Measurements from ENCODE around the gene JDP2. TPM values are rescaled to one million over a fixed set of nuclear protein-coding genes. Genes with fewer than 3 reads are reported as not detected.
A peak's percentile ranks its signal among the peaks of the same experiment; 100 is the strongest.

JDP2 gene
- total RNA-seq, 1 donor from 2014 or later, result 13.4 TPM

DNA sequence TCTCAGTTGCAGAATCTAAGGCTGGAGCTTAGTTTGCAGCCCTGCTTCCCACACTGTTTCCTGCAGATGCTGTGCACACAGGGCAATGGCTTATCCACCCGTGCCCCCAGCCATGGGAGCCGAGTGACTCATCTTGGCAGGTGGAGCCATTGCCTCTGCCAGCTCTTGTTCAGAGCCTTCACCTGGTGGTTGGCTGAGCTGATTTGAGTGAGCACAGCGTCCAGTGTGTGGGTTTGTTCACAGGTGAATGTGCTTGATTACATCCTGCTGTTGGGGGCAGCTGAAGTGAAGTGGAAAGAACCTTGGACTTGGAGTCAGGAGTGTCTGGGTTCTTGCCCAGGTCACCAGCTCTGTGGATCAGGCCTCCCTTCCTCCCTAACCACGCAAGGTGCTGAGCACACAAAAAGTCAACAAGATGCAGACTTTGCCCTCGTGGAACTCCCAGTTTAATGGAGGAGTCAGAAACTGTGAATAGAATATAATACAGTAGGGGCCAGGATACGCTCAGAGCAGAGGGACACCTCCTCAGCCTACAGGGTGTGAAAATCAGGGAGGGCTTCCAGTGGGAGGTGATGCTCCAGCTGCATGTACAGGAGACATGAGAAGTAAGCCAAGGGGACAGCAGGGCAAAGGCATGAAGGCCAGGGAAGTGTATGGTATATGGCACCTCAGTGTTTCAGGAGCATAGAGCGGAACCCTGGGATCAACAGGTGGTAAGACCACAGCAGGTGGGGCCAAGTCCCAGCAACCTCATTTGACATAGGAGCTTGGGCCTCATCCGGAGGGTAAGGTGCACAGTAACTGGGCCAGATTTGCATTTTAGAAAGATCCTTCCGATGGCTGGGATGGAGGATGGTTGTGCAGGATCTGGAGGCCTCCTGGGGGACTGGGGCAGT lies 22.8 kb downstream of the JDP2 start:
- intact Hi-C loops (cut with DNase I), result no loop called here
- DNase-seq (ENCODE audit: low spot score), result no peak

DNA sequence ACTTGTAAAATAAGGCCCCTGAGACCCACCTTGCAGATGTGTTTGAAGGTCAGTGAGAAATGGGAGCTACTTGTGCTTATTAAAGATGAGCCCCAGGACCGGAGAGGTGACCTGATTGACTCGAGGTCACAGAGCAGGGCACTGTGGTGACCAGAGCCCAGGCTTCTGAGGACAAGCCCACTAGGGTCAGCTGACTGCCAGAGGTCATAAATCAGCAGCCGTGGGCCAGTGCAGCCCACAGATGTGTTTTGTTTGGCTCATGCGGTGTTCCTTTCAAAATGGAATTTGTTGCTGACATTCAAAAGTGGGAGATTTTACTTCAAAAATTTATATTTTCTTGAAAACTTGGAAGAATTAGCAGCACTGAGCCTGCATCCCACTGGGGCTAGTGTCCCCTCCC lies 24.5 kb downstream of the JDP2 start:
- intact Hi-C loops (cut with DNase I), result no loop called here
- no peak for DNase-seq (ENCODE audit: low spot score)

DNA sequence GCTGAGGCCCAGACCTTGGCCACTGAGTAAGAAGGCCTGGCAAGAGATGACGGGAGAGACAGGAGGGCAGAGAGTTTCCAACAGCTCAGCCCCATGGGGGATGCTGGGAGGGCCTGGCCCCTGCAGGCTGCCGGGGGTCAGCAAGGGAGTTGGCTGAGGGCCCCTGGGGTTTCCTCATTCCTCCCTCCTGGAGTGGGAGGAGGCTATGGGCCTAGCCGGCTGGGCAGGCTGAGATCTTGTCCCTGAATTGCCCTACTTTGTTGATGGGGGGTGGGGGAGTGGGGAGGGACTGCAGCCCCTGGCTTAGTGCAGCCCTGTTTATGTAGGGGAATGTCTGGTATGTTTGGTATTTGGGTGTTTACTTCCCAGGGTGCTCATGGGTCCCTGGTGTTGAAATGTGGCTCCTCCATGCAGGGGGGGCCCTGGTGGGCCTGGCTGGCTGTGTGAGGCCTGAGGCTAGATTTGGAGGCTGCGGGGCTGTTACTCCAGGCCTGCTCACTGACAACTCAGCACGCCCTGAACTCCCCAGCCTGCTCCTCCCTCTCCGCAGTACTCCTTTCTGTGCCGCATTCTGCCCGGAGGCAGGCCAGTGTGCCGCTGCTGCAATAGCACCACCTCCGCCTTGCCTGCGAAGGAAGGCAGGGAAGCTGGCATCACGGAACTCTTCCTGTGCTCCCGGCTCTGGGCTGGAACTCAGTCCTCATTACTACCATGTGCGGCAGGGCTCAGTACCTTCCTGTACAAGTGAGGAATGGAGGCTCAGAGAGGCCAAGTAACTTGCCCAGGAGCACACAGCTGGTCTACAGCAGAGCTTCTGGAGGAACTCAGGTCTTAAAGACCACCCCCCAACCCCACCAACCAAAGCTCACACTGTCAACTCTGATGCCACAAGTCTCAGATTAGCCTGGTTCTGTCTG lies 25.3 kb downstream of the JDP2 start:
- intact Hi-C loops (cut with DNase I), result no loop called here
- DNase-seq (ENCODE audit: low spot score), result no peak

DNA sequence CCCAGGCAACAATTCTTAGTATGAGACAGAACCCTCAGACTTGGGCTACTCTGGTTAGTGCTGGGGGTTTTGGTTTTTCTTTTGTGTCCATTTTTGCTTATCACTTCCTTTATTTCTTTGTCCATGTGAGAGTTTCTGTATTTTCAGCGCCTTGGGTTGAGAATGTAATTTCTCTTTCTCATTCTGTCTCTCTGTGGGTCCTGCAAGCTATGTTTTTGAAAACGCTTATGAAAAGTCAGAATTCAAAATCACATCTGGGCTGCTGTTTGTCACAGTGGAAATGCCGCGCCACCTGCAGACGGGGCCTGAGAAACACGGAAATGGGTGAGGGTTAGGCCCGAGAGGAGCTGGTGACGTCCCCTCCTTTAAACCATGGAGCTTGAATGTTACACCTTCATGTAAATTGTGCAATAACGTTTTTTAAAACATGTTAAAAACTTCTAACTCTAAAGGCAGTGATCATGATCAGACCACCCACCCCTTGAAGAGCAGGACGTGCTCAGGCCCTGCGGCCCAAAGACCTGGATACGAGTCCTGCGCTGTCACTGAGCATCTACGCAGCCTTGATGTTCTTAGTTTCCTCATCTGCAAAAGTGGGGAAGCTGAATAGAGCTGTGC lies 26.1 kb downstream of the JDP2 start:
- intact Hi-C loops (cut with DNase I), result no loop called here
- DNase-seq (ENCODE audit: low spot score), result no peak

DNA sequence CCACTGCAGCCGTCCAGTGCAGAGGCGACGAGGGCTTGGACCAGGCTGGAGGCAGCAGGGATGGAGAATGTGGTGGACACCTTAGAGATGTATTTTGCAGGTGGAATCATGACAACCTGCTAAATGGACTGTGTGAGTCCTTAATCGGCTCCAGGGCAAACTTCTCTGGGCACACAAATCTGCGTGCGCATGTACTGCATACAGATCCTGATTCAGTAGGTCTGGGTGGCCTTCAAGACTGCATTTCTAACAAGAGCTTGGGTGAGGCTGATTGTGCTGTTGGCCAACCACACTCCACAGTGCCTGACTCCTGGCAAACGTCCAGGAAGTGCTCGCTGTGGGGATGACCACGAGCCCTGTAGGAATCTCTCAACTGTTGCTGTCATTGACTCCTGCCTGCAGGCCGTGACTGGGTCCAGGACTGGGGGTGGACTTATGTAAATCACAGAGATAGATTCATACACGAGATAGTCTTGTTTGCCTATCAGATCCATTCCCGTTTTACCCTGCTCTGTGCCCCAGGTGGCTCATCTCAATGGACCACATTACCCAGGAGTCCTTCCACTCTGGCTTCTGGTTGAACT lies 27.2 kb downstream of the JDP2 start:
- intact Hi-C loops (cut with DNase I), result no loop called here
- DNase-seq (ENCODE audit: low spot score), result peak; percentile 80

DNA sequence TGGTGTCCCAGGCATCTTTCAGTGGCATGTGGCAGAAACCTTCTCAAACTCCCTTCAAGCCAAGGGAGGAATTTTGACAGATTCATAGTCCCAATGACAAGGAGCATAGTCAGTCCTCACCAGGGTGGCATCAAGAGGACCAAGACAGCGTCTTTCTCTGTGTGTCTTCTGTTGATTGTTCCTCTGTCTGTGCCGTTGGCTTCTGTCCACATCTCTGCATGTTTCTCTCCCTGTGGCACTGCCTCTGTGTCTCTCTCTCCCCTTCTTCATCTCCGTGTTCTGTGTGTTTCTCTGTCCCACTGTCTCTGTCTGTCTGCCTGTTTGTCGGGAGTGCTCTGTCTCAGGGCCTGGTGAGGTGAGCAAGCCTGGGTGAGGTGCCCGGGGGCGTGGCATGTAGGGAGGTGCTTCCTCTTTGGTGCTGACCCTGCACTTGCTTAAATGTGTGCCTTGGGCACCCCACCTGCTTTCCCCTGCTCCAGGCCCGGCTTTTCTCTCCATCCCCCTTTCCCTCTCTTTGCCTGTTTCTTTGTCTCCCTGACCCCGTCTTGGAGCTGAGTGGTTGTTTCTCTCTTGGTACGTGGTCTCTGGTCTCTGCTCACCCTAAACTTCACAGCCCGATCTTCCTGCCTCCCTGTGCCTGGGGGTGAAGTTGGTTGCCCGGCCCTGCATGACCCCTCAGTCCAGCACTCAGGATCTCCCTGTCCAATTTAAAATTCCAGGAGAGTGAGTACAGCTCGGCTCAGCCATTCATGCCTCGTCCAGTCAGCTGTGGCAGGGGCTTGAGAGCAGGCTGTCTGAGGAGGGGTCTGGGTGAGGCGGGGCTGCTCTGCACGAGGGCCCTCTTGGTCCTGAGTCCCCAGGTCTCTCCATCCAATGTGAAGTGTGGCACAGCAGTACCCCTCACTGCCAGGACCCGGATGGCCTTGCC lies 28.5 kb downstream of the JDP2 start:
- DNase-seq (ENCODE audit: low spot score), result peak; percentile 91
- intact Hi-C loops (cut with DNase I), result no loop called here

DNA sequence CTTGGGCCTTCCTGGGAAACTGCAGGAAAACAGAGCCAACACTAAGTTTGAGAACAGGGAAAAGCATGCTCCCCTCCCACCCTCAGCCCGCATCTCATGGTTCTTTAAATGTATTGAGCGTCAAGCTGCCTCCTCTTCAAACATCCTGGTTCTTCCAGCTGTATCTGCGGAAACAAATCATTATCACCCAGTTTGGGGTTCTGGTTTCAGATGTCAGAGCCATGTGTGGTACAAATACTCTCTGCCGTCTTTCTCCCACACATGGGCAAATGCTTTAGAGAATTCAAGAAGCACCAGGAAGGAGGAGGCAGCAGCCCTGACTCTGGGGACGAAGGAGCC lies 29.1 kb downstream of the JDP2 start:
- intact Hi-C loops (cut with DNase I), result no loop called here

DNA sequence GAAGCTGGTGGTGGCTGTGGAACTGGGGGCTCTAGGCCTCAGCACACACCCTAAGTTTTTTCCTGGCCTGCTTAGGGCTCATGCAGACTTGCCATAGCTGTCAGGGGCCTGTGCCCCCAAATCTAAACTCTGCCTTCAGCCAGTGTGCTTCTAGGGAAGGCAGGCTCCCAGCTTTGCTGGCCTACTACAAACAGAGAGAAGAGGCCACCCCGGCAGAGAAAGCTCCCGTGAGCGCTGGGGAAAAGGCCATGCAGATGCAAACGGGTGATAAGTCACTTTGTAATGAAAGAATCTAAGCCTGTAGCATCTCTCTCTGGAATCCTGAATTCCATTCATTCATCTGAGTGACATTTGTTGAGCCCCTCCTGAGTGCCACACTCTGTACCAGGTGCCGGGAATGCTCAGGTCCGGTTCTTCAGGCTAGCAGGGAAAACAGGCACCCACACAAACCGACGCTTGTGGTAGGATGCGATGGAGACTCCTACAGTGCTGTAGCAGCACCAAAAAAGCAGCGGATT lies 29.9 kb downstream of the JDP2 start:
- intact Hi-C loops (cut with DNase I), result no loop called here
- no peak for DNase-seq (ENCODE audit: low spot score)

More for the DNA sequence above, 29.1 kb downstream of the JDP2 start:
- DNase-seq (ENCODE audit: low spot score), result no peak

DNA sequence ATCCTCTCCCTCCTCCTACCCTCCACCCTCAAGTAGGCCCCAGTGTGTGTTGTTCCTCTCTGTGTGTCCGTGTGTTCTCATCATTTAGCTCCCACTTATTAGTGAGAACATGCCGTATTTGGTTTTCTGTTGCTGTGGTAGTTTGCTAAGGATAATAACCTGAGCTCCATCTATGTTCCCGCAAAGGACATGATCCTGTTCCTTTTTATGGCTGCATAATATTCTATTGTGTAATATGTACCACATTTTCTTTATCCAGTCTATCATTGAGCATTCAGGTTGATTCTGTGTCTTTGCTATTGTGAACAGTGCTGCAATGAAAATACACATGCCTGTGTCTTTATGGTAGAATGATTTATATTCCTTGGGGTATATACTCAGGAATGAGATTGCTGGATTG lies 30.5 kb downstream of the JDP2 start:
- no peak for DNase-seq (ENCODE audit: low spot score)
- intact Hi-C loops (cut with DNase I), result no loop called here

DNA sequence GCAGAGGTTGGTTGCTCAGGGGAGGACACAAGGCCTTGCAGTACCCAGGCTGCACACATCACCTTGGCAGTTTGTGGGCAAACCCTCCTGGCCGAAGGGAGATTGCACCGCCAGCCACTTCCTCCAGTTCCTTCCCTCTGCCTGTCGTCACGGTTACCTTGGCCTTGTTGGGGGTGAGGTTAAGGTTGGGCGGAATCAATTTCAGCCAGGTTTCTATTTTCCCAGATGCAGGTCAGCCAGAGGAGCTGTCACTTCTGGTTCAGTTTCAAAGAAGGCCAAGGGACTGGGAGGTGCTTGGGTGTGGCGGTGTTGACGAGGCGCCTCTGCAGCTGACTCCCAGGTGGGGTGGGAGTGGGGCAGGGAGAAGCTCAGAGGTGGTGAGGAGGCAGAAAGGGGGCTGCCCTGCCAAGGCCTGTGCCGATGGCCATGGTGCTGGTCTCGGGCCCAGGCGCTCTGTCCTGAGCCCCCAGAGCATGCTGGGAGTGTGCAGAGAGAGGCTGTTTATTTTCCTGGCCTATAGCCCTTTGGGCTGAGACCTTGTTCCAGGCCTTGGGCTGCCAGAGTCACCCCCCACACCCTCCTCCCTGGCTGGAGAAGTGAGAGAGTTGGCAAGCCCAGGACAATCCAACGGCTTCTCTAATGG lies 31.4 kb downstream of the JDP2 start:
- intact Hi-C loops (cut with DNase I), result no loop called here
- DNase-seq (ENCODE audit: low spot score), result peak; percentile 85

DNA sequence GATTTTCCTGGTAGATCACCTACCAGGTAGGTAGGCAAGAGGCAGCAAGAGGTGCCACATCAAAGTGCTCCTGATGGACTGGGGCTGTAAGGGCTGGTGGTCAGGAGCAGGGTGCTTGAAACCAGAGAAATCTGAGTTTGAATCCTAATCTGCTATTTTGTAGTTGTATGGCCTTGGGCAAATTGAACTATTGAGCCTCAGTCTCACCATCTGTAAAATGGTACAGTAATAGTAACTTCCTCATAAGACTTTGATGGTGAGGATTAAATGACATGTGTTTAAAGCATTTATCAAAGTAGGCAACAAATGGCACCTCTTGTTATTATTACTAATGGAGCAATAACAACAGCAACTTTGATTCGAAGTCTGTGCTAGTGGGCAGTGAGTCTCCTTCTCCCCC lies 32.0 kb downstream of the JDP2 start:
- DNase-seq (ENCODE audit: low spot score), result no peak
- intact Hi-C loops (cut with DNase I), result no loop called here

DNA sequence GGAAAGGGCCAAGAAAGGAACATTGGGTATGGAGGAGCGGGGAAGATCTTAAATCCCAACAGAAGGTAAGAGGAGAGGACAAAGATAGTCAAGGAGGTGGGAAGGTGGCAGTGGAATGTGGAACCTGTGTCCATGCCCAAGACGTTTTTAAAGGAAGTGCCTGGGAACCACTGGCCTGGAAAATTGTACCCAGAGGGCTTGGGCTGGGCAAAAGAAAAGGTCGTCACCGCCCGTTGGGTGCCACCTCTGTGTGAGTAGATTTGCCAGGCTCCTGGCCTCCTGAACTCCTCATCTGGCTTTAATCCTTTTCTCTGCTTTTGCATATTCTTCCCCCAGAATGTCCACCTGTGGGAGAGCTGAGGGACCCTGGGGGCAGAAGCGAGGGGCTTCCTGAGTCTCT lies 32.6 kb downstream of the JDP2 start:
- no peak for DNase-seq (ENCODE audit: low spot score)
- intact Hi-C loops (cut with DNase I), result no loop called here

DNA sequence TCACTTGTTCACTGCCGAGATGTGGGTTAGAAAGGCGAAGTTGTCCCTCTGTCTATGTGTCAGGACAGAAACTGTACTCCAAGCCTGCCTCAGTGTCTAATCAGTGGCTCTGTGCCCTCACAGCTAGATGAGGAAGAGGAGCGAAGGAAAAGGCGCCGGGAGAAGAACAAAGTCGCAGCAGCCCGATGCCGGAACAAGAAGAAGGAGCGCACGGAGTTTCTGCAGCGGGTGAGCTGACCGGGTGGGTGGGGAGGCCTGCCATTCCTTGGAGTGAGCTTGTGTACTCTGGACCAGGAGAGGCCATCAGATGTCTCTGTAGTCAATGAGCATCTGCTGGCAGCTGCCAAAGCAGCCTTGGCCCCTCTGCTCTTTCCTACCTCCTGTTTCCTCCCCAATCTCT lies 33.5 kb downstream of the JDP2 start:
- intact Hi-C loops (cut with DNase I), result no loop called here

DNA sequence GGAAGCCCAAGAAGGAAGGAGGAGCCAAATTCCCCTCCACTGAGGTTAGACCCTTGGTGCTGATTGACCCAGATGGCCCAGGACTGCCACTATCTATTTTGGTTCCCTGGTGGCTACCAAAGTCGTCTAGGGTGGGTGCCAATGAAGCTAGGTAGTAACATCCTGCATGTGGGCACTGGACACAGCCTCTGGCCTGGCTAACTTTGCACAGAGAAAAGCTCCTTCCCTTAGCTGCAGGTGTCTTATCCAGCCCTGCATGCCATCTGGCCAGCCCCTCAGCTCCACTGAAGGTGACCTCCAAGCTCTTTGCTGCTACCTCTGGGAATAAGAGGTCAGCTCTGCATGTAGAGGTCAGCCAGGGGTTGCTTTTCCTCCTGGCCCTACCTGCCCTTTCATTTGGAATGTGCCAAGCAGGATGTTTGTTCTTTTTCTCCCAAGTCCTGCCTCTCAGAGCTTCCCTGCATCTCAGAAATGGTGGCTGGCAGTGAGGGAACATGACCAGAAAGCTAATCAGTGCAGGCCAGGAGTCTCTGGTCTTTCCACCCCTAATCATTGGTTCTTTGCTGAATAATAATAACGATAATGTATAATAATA lies 34.0 kb downstream of the JDP2 start:
- intact Hi-C loops (cut with DNase I), result no loop called here

More for the DNA sequence above, 33.5 kb downstream of the JDP2 start:
- peak; percentile 72 for DNase-seq (ENCODE audit: low spot score)

DNA sequence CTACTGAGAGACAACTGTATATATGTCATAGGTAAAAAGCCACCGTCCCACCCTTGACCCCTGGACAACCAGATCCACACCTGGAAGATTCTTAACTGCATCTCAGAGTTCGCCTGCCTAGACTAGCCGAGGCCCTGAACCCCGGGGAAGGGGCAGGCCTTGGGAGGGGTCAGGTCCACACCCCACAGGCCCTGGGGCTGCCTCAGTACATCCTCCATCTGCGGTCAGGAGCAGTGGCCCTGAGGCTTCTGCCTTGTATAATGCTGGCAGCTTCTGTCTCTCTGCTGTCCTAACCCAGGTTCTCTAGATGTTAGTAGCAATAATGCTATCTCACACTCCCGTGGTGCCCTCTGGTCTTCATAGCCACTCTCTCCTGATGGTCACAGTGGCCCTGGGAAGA lies 36.8 kb downstream of the JDP2 start:
- DNase-seq (ENCODE audit: low spot score), result no peak
- intact Hi-C loops (cut with DNase I), result no loop called here

More for the DNA sequence above, 34.0 kb downstream of the JDP2 start:
- DNase-seq (ENCODE audit: low spot score), result no peak

DNA sequence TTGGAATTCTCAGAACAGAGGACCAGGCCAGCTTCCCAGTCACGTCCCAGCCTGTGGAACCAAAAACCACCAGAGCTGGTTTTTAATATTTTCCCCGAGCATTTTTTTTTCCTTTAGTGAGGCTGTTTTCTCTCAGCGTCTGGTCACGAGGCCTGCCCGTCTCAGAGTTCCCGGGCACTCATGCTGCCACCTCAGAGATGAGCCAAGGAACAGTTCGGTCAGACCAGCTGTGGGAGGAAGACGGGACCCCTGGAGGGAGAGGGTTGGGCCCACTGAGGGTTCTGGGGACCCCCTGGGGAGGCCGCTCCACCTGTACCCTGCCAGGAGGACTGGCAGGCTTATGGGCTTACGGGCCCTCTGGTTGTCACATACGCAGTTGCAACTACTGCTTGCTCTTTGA lies 39.9 kb downstream of the JDP2 start:
- intact Hi-C loops (cut with DNase I), result no loop called here

DNA sequence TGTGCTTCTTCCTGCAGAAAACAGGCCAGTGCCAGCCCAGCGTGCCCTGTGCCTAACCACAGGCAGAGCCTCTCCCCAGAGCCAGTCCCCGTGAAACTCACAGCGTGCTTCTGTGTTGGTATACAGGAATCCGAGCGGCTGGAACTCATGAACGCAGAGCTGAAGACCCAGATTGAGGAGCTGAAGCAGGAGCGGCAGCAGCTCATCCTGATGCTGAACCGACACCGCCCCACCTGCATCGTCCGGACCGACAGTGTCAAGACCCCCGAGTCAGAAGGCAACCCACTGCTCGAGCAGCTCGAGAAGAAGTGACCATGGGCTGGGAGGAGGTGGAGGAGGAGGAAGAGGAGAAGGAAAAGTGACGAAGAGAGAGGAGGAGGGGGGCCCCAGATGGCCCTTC lies 41.3 kb downstream of the JDP2 start:
- intact Hi-C loops (cut with DNase I), result no loop called here
- no peak for DNase-seq (ENCODE audit: low spot score)

More for the DNA sequence above, 39.9 kb downstream of the JDP2 start:
- no peak for DNase-seq (ENCODE audit: low spot score)
